ENCODE results near the gene AHRR. TPM values are rescaled to one million over a fixed set of nuclear protein-coding genes. Genes with fewer than 3 reads are reported as not detected.

Gene AHRR
- total RNA-seq, 1 donor from 2014 or later = 10.5 TPM

DNA sequence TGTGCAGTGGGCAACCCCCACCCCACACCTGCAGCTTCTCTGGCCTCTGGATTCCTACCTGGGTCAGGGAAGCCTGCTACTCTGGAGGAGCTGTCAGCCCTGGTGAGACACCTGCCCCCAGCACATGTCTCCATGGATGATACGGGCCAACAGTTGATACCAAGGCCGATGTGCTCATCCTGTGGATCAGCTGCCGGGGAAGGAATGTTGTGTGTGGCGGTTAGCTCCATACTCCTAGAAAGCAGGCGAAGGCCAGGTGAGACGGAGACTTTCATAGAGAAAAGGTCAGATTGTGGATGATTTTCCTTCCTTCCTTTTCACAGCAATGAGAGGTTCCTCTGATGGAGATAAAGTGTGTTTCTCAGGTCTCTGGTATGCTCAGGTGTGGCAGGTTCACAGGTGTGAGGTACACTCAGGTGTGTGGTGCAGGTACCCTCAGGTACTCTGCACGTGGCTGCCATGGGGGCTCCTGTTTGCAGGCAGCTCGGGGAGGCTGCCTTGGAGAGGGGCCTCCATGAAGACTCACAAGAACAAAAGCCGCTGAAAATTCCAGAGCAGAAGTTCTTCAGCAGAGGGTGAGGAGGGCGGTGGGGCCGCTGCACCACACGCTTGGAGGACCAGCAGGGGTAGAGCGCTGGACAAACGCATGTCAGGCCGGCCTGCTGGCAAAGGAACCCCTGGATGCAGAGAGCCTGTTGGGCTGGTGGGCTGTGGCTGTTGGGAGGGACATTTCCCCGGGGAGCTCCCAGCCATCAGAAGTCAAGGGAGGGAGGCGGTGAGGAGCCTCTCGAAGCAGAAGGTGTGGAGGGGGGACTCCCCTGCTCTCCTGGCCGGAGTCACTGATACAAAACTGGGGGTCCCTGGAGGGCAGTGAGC, 5.1 kb upstream of the AHRR start:
- no peak for TF ChIP-seq EZH2 (IDR thresholded peaks at IDR 0.05; ENCODE audit: insufficient read depth, low read length)
- TF ChIP-seq, protein P1, sequence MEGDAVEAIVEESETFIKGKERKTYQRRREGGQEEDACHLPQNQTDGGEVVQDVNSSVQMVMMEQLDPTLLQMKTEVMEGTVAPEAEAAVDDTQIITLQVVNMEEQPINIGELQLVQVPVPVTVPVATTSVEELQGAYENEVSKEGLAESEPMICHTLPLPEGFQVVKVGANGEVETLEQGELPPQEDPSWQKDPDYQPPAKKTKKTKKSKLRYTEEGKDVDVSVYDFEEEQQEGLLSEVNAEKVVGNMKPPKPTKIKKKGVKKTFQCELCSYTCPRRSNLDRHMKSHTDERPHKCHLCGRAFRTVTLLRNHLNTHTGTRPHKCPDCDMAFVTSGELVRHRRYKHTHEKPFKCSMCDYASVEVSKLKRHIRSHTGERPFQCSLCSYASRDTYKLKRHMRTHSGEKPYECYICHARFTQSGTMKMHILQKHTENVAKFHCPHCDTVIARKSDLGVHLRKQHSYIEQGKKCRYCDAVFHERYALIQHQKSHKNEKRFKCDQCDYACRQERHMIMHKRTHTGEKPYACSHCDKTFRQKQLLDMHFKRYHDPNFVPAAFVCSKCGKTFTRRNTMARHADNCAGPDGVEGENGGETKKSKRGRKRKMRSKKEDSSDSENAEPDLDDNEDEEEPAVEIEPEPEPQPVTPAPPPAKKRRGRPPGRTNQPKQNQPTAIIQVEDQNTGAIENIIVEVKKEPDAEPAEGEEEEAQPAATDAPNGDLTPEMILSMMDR (IDR thresholded peaks at IDR 0.05; ENCODE audit: insufficient read depth, low read depth, low read length) = no peak
- Mint-ChIP-seq H3K4me1 (ENCODE audit: low read depth, unreplicated experiment) (peaks cover 2% of the 10 kb centered on the region), H3K36me3 (ENCODE audit: low read depth, unreplicated experiment) (peaks cover 8% of the 10 kb centered on the region), H3K27me3 (ENCODE audit: low read depth, unreplicated experiment) (peaks cover 4% of the 10 kb centered on the region), H3K4me3 (ENCODE audit: unreplicated experiment) (no peak overlapping the region), H3K27ac (ENCODE audit: unreplicated experiment) (no peak overlapping the region), H3K9me3 (ENCODE audit: unreplicated experiment) (no peaks in the 10 kb centered on the region)
- no peak for DNase-seq (ENCODE audit: low read depth)
- no peaks in the 10 kb centered on the region for H3K9me3 ChIP-seq (ENCODE audit: insufficient read depth, low read depth, low read length)
- H3K4me1 ChIP-seq (ENCODE audit: insufficient read depth, low read length) = peaks cover 22% of the 10 kb centered on the region
- peaks cover 58% of the 10 kb centered on the region for H4K20me1 ChIP-seq (ENCODE audit: insufficient read depth, low read length)
- no peak overlapping the region for H3K4me3 ChIP-seq (ENCODE audit: insufficient read depth, low read depth, low read length)
- H3K27me3 ChIP-seq (ENCODE audit: insufficient read depth, low read length) = peaks cover 3% of the 10 kb centered on the region
- no peak overlapping the region for H2AFZ ChIP-seq (ENCODE audit: low read depth, low read length)
- no peak for FAIRE-seq
- H3K27ac ChIP-seq (ENCODE audit: low read depth, low read length) = no peak overlapping the region
- peaks cover 7% of the 10 kb centered on the region for H3K79me2 ChIP-seq (ENCODE audit: insufficient read depth, low read length)
- H3K9ac ChIP-seq (ENCODE audit: low read length) = no peak overlapping the region
- H3K4me2 ChIP-seq (ENCODE audit: low read length) = no peak overlapping the region
- H3K36me3 ChIP-seq (ENCODE audit: insufficient read depth, low read length) = no peaks in the 10 kb centered on the region

DNA sequence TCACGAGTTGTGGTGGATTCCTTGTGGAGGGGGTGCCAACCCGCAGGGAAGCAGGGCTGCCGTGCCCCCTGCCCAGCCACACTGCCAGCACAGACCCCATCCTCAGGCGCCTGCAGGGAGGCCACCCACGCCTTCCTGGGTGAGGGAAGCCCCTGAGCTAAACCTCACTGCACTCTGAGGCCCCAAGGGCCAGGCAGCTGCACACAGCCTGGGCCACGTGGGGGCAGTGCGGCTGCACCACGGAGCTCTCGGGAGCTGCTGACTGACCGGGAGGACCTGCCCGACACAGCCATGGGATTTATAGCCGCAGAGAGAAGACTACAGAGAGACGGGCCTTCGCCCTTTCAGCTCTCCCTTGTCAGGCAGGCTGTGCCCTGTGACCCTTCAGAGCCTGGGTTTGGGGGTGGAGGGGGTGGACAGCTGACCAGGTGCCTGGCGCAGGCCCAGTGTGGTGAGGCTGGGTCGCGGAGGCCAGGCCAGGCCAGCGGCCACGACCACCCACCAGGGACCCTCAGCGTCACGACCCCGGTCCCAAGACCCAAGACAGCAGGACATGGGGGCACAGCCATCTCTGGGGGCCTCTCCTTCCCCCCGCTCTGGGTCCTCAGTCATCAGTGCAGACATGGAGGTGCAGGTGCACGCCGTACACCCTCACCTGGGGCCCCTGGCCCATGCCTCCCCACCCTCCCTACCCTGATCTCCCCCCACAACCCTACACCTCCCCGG, 4.3 kb upstream of the AHRR start:
- Mint-ChIP-seq H3K27ac (ENCODE audit: unreplicated experiment) (no peak overlapping the region), H3K27me3 (ENCODE audit: low read depth, unreplicated experiment) (peaks cover 4% of the 10 kb centered on the region), H3K4me1 (ENCODE audit: low read depth, unreplicated experiment) (peaks cover 2% of the 10 kb centered on the region), H3K9me3 (ENCODE audit: unreplicated experiment) (no peaks in the 10 kb centered on the region), H3K36me3 (ENCODE audit: low read depth, unreplicated experiment) (peaks cover 8% of the 10 kb centered on the region), H3K4me3 (ENCODE audit: unreplicated experiment) (no peak overlapping the region)
- Histone ChIP-seq H3K36me3 (ENCODE audit: insufficient read depth, low read length) (no peaks in the 10 kb centered on the region), H4K20me1 (ENCODE audit: insufficient read depth, low read length) (peaks cover 50% of the 10 kb centered on the region), H3K27me3 (ENCODE audit: insufficient read depth, low read length) (peaks cover 3% of the 10 kb centered on the region), H3K4me2 (ENCODE audit: low read length) (no peak overlapping the region), H3K9me3 (ENCODE audit: insufficient read depth, low read depth, low read length) (no peaks in the 10 kb centered on the region), H3K4me3 (ENCODE audit: insufficient read depth, low read depth, low read length) (no peak overlapping the region), H3K79me2 (ENCODE audit: insufficient read depth, low read length) (peaks cover 7% of the 10 kb centered on the region), H3K9ac (ENCODE audit: low read length) (no peak overlapping the region), H2AFZ (ENCODE audit: low read depth, low read length) (no peak overlapping the region), H3K27ac (ENCODE audit: low read depth, low read length) (no peak overlapping the region), H3K4me1 (ENCODE audit: insufficient read depth, low read length) (peaks cover 27% of the 10 kb centered on the region)
- FAIRE-seq (no peak), DNase-seq (ENCODE audit: low read depth) (peak; percentile 42)
- TF ChIP-seq, protein P1 (IDR thresholded peaks at IDR 0.05; ENCODE audit: insufficient read depth, low read depth, low read length) = peak; percentile 62
- no peak for TF ChIP-seq EZH2 (IDR thresholded peaks at IDR 0.05; ENCODE audit: insufficient read depth, low read length)
